Hematopoietic multipotent progenitor cell treated with erythropoietin and hydrocortisone succinate and interleukin-3 and kit ligand, for 15 days (in vitro differentiated cells): ENCODE results near the gene E4F1.
"Not testable (repeated sequence)": the region's sequence is repeated elsewhere in the genome, so short reads cannot be mapped to it uniquely, and the experiment has no call there.

ENCODE experiments used
- DNase-seq: peaks from one replicate; pipeline ENCODE4 v3.0.0-alpha.2; 2015; ENCODE audit warnings: low spot score

Gene E4F1

DNA sequence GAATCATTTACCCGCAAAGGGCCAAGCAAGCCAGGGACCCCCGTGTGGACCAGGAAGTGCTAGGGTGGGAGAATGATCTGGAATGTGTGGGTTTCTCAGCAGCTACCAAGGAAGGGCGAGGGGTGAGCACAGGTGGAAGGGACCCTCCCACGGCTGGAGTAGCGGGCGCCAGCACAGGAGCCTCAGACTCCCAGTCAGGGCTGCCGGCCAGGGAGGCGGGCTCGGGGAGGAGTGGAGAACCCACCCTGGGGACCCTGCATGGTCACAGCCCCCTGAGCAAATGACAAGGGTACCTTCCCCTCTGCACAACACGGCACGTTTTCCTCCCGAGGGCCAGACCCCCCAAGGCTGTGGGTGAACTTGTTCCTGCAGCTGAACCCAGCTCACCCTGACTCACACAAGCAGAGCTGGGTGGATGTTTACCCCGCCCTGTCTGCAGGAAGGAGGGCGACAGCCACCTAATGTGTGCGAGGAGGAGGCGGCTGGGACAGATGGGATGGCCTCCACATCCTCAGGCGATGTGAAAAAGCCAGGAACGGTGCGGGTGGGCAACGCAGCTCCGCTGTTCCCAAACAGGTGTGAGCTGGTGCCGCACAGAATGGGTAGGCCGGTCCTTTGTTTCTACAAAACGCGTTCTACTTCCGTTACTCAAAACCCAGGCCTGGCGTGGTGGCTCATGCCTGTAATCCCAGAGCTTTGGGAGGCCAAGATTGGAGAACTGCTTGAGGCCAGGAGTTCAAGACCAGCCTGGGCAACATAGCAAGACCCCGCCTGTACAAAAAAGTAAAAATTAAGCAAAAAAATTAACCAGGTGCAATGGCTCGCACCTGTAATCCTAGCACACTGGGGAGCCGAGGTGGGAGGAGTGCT lies 21.8 kb downstream of the E4F1 start:
- DNase-seq, result no peak

DNA sequence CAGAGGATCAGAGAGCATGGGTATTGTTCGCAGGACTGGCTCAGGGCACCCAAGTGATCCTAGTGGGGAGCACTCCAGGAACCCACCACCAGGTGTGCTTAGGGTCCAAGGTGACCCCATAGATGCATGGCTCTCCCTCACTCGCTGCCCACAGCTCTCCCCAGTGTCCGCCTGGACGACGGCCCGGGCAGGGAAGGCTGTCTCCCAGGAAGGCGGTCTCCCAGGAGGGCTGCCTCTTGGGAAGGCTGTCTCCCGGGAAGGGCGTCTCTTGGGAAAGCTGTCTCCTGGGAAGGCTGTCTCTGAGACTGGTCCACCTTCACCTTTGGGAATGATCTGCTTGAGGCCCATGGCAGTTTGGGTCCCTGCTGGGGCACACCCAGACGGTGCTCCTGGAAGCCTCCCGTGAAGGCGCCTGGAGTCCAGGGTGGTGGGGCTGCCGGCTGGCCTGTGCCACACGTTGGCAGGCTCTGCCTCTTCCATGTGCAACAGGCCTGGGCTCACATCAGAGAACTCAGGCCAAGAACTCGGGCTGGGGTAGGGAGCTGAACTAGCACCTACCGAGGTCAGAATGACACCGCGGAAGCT lies 23.0 kb downstream of the E4F1 start:
- no peak for DNase-seq

DNA sequence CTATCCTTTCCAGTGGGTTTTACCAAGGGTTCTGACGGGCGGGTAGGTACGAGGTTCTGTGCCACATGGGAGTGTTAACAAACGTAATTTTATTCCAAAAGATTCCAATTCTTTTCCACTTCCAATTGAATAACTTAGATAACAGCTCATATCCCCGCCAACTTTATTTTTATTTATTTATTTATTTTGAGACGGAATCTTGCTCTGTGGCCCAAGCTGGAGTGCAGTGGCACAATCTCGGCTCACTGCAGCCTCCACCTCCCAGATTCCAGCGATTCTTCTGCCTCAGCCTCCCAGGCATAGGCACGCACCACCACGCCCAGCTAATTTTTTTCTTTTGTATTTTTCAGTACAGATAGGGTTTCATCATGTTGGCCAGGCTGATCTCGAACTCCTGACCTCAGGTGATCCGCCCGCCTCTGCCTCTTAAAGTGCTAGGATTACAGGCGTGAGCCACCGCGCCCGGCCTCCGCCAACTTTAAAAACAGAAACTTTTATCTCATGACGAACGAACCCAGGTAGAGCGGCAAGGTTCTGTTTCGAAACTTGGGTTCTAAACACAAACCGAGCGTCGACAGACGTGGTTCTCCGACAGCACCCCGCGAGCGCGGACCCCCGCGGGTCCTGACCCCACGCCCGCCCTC lies 27.4 kb downstream of the E4F1 start:
- DNase-seq, result peak; percentile 39

DNA sequence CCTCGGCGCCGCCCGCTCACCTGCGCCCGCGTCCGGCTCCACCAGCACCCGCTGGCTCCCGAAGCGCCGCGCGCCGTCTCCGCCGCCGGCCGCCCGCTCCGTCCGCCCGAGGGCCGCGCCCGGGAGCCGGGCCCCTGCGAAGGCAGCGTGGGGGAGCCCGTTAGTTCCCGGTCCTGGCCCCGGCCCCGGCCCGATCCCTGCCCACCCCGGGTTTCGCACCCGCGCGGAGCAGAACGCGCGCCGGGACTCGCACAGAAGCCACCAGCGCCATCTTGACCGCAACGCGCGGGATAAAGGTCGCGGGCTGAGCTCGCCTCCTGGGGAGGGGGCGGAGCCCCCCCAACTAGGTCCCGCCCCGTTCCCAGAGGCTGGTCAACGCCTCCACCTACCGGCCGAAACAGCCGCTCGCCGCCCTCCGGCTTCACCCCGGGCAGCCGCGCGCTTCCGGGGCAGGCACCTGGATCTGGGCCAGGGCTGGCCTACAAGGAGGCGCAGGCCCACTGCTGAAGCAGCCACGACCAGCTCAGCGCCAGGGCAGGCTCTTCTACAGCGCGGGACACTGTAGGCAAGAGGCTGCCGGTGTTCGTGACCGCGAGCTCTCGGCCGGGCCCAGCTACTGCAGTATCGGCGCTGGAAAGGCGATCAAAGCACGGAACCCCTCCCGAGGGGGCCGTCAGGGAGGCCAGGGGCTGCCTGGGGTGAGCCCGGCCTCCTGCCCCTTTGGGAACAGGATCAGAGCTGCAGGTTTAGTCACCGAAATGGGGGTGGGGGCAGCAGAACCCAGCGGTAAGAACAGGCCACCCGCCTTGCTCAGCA lies 28.1 kb downstream of the E4F1 start, which contains the start of gene ECI1:
Gene ECI1 (minus strand): TSS at position 292 of the 816 bp plus-strand sequence. CDS start 21 bp downstream, at position 271.
- peak; percentile 92 for DNase-seq

DNA sequence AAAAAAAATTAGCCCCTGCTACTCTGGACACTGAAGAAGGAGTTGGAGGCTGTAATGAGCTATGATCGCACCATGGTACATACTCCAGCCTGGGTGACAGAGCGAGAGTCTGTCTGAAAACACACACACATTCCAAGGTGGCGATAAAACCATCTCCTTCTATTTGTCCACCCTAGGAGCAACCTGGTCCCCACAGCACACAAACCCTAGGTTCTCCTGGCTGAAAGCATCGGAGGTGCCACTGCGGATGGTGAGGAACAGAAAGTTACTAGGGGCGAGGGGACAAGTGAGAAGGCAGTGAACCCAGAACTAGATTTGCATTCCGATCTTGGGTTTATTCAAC lies 29.4 kb downstream of the E4F1 start:
- DNase-seq, result no peak

DNA sequence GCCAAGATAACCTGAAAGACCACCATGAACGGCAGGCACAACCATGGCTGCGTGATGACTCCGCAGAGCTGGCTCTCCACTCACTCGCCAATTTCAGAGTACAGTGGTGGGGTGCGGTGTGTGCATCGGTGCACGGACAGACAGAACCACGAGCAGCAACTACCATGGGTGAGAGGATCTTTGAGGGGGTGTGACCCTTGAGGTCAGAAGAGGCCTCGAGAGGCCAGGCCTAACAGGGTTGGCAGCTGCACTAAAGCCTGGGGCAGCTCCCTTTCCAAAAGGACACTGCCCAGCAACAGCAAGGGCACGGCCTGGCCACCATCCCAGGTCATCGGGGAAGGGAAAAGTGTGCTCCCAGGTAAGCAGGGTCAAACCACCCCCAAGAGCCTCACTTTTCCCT lies 29.9 kb downstream of the E4F1 start:
- DNase-seq, result no peak

DNA sequence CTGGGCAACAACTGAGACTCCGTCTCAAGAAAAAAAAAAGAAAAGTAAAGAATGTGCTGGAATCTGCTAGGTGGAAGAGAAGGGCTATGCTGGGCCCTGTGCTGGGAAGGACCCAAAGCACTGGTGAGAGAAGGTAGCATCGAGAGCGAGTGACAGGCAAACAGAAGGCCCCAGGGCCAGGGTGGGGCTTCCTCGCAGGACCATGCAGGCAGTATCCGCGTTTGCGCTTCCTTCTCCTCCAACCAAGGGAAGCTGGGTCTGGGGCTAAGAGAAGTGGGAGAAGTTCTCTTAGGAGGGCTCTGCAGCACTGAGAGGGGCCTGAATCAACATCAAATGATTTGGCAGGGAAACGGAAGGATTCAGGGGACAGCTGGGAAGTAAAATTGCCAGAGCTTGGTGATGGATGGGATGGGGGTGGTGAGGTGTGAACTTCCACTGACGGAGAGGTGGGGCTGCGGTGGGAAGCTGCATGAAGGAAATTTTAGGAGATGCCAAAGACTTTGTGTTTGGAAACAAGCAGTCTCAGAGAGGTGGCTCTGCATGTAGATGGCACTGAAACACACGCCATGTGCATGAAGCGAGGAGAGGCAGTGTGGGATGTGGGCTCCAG lies 33.2 kb downstream of the E4F1 start:
- no peak for DNase-seq

DNA sequence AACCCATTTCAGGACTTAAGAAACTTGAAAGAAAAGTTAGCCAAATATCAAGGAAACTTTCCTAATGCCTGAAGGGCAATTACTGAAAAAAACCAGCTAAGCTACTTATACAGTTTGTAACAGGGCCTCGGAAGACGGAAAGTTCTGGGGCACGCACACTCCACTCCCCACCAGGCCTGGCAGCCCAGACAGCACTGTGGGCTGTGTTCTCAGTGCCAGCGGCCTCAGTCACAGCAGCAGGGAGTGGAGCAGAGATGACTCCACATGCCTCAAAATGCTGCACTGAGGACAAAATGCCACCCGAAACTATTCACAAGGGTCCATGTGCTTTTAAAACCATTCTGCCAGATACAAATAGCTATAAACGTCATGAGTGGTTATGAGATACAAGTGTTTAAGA lies 34.3 kb downstream of the E4F1 start:
- no peak for DNase-seq

DNA sequence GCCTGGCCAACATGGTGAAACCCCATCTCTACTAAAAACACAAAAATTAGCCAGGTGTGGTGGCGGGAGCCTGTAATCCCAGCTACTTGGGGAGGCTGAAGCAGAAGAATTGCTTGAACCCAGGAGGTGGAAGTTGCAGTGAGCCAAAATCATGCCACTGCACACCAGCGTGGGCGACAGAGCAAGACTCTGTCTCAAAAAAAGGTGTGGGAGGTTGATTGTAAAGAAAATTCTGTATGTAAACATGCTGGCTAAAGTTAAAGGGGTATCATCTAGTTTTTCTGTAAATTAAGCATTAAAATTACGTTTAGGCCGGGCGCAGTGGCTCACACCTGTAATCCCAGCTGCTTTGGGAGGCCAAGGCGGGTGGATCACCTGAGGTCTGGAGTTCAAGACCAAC lies 35.1 kb downstream of the E4F1 start:
- DNase-seq, result not testable (repeated sequence)

DNA sequence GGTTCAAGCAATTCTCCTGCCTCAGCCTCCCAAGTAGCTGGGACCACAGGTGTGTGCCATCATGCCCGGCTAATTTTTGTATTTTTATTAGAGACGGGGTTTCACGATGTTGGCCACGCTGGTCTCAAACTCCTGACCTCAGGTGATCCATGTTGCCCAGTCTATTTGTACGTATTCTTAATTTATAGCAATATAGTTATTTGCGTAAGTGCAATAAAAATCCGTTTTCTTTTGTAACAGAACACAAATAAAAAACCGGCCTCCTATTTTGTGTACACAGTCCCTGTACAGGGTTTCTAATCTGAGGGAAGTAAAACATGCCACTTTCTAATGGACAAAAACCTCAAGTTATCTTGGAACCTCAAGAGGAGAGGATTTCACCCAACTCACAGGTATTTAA lies 36.9 kb downstream of the E4F1 start:
- DNase-seq, result no peak

DNA sequence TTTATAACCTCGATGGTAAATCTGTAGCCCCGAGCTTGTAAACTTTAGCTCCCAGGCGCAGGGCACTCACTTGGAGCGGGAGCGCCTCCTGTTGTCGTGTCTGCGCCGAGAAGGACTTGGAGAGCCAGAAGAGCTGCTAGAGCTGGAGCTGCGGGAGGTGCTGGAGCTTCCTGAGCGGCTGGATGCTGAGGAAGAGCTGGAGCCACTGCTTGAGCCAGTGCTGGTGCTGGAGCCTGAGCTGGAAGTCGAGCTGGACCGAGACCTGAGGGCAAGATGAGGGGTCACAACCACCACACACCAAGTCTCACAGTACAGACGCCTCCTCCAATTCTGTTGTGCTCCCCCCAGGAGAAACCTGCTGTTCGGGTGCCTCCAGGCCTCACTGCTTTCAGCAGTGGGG lies 39.6 kb downstream of the E4F1 start:
- not testable (repeated sequence) for DNase-seq

DNA sequence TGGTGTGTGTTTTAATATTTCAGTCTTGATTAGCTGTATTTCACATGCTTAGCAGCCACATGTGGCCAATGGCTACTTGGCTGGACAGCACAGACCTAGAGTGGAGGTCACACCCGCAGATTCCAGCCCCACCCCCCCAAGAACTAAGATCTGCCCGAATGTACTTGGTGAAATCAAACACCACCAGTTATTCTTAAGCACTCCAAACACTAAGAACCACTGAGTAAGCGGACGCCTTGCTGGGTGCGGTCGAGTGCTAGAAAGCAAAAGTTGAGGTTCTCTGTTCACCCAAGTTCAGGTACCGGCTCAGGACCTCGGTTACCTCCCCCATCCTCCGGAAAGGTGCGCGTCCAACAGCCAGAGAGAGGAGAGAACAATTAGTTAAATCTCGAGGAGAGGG lies 43.5 kb downstream of the E4F1 start:
- DNase-seq, result not testable (repeated sequence)

DNA sequence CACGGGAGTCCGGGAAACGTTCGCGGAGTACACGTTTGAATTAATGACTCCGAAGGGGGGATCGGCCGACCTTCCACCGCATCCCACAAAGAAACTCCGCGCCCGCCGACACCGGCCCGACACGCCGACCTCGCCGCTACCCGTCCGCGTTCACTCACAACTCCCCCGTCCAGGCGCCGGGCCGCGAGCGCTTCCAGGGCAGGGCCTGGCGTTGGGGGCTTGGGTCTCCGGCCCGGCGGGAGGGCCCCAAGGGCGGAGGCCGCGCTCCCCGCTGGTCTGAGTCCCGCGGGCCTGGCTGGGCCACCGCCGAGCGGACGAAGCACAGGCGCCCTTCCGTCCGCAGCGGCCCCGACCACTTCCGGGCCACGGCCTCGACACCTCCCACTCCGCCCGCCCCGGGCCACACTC lies 44.1 kb downstream of the E4F1 start:
- DNase-seq, result not testable (repeated sequence)

DNA sequence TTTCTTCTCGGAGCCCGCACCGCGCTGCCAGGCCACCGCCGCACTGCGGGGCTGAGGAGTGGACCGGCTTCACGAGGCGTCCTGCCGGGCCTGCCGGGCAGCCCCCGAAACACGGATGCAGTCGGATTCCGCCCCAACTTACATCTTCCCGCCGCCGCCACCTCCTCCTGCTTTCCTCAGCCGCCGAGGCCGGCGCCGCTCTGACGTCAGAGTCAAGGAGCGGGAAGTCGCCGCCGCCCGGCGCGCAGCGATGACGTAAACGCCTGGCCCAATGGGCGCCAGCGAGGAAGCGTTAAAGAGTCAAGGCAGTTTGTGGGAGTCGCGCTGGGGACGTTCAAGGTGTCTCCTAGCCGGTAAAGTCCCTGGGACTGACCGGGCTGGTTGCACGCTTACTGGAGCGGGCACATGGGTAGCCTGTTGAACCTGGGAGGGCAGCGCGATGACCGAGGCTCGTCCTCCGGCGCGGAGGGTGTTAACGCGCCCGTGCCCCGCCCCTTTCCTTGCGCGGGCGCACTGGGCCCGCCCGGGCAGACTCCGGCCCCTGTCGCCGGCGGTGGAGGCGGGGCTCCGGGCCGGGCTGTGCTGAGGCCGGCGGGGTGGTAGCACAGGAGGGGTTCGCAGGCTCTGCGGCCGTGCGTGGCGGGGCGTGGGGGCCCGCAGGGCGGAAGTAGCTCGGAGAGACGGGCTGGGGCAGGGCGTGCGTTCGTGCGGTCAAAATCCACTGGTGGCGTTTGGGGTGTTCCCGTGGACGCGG lies 44.7 kb downstream of the E4F1 start, which contains the start of gene RNPS1:
Gene RNPS1 (minus strand): TSS at position 214 of the 754 bp plus-strand sequence. CDS start 3,483 bp downstream, outside the sequence.
- peak; percentile 96 for DNase-seq

DNA sequence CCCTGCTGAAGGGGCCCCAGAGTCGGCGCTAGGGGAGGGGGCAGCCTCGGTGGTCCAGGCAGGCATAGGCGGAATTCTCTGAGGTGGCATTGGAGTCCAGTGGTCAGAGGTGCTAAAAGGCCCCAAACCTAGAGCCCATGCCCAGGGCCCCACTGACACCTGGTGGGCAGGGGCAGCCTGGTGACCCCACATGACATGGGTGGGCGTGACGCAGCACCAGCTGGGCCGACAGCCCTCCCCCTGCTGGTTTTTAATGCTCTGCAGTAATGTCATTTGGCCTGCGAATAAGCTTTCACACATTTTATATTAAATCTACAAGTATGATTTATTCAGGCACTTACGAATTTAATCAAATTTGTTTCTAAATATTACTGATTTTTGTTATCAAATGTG lies 46.7 kb downstream of the E4F1 start:
- DNase-seq, result no peak

DNA sequence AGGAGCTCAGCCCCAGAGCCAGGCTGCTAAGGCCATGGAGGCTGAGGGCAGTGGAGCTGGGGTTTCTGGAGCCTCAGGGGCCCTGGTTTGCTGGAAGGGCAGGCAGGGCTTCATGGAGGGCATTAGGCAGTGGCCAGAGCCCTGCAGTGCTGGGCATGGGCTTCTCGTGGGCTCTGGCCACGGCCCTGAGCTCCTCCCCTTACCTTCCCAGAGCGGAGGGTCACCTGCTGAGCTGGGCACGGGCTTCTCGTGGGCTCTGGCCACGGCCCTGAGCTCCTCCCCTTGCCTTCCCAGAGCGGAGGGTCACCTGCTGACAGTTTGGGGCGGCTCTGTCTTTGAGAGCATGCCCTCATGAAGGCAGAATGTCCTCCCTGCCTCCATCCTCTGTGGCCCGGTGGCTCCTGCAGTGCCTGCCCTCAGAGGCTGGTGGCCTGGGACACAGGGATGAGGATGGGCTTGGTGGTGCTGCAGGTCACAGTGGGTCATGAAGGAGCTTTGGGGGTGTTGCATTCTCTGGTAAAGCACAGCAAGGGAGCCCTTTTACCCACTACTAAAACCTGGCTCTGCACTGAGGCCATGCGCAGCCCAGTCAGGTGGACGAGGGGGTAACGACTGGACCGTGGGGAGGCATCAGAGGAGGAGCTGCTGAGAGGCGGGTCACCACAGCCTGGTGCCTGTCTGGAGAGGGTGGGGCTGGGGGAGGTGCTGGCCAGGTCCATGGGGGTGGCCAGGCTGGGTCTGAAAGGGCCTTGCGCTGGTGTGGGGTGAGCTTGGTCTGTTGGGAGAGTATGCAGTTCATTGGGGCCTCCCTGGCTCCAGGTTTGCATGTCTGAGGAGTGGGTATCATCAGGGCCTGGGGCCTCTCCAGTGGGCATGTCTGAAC lies 47.4 kb downstream of the E4F1 start:
- DNase-seq, result no peak

DNA sequence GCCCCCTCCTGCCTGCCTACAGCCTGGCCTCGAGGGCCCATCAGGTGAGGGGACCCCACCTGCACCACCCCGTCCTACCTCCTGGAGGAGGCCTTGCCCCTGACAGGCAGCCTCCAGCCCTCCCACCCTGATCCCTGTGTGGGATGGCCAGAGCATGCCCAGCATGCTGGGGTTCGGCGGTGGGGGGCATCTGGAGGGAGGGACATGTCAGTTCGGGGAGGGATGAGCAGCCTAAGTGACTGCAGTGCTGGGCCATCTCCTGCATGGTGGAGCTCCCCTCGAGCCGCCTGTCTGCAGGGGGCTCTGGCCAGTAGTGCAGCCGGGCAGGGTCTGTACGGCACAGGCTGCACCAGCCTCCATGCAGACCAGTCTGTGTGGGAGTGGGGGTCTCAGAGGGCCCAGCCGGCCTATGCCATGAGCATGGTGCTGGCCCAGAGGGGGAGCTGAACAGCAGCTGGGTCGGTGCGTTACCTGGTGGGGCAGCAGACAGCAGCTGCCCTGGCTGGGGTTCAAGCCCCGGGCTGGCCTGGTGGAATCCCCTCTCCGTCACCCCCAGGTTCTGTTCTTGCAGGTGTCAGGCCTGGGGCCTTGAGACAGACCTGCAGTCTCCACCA lies 48.6 kb downstream of the E4F1 start:
- DNase-seq, result no peak

DNA sequence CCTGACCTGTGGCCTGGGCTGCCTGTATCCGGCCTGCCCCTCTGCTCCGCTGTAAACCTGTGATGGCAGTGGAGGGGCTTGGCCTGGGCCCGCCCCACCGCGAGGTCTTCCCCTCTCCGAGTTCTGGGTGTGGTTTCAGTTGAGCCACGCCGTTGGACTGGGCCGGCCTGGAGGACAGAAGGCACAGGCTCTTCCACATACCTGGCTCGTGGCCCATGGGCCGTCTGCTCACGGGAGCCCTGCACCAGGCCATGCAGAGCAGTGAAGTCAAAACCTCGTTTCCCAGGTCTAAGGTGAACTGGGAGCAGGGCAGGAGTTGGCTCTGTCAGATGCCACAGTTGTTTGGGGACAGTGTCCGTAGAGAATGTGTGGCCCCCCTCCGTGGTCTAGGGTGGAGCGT lies 50.1 kb downstream of the E4F1 start:
- no peak for DNase-seq

DNA sequence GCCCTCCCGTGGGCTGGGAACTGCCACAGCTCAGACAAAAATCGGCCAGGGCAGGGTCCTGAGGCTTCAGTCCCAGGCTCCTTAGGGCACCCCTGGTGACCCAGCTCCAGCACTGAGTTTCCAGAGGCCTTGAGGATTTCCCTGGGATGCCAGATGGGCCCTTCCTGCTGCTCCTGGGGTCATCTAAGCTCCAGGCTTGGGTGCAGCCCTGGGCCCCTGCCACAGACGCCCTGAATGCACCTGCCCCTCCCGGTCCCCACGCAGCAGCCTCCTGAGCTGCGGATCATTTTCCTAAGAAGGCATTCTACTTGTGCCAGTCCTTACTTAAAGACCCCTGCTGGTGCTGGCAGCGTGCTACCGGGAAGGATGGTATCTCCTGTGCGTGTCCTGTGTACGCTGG lies 50.5 kb downstream of the E4F1 start:
- no peak for DNase-seq
